NCI-H187 treated with DMSO at 0.1 percent for 48 hours (cell line): ENCODE measurements around the gene PHACTR3.

Experiments
- DNase-seq: peaks from one replicate; lab custom pipeline; 2025; lab: John Stamatoyannopoulos, UW

PHACTR3 gene

GRCh38 chr20:59731376-59731775, 127.0 kb downstream of the PHACTR3 start:
- DNase-seq: no peak

GRCh38 chr20:59733351-59733750, 129.0 kb downstream of the PHACTR3 start:
- no peak for DNase-seq

GRCh38 chr20:59735486-59735885, 131.1 kb downstream of the PHACTR3 start:
- DNase-seq: no peak

- DNase-seq: no peak
Measured at GRCh38 chr20:59735917-59736316, 131.6 kb downstream of the PHACTR3 start.

GRCh38 chr20:59736366-59736765, 132.0 kb downstream of the PHACTR3 start:
- DNase-seq: no peak

- DNase-seq: no peak
Measured at GRCh38 chr20:59737073-59737666, 132.8 kb downstream of the PHACTR3 start.

- no peak for DNase-seq
Measured at GRCh38 chr20:59737816-59738215, 133.5 kb downstream of the PHACTR3 start.

GRCh38 chr20:59738851-59739250, 134.5 kb downstream of the PHACTR3 start:
- no peak for DNase-seq

GRCh38 chr20:59740621-59741020, 136.3 kb downstream of the PHACTR3 start:
- DNase-seq: no peak

- DNase-seq: no peak
Measured at GRCh38 chr20:59741073-59741472, 136.7 kb downstream of the PHACTR3 start.

GRCh38 chr20:59742351-59743095, 138.2 kb downstream of the PHACTR3 start:
- no peak for DNase-seq

GRCh38 chr20:59743308-59743707, 139.0 kb downstream of the PHACTR3 start:
- DNase-seq: no peak

GRCh38 chr20:59743767-59744485, 139.6 kb downstream of the PHACTR3 start:
- DNase-seq: no peak

GRCh38 chr20:59744756-59745155, 140.4 kb downstream of the PHACTR3 start:
- DNase-seq: no peak

- no peak for DNase-seq
Measured at GRCh38 chr20:59745201-59745600, 140.9 kb downstream of the PHACTR3 start.

GRCh38 chr20:59745716-59746115, 141.4 kb downstream of the PHACTR3 start:
- no peak for DNase-seq

- DNase-seq: no peak
Measured at GRCh38 chr20:59746155-59746554, 141.8 kb downstream of the PHACTR3 start.

- DNase-seq: no peak
Measured at GRCh38 chr20:59747671-59748515, 143.6 kb downstream of the PHACTR3 start.

GRCh38 chr20:59748619-59749191, 144.4 kb downstream of the PHACTR3 start:
- DNase-seq: no peak

- no peak for DNase-seq
Measured at GRCh38 chr20:59749301-59749700, 145.0 kb downstream of the PHACTR3 start.

- no peak for DNase-seq
Measured at GRCh38 chr20:59750209-59750840, 146.0 kb downstream of the PHACTR3 start.
